Prostate gland (tissue), 2 donors: ENCODE results near the gene OR52W1. TPM values are rescaled to one million over a fixed set of nuclear protein-coding genes. Genes with fewer than 3 reads are reported as not detected.

Experiments used
- DNase-seq: peaks from one replicate; pipeline ENCODE4 v3.0.0-alpha.2; 2019; ENCODE audit warnings: low spot score
- H3K27ac ChIP-seq, 2 donors: fragments of 200-600 bp; sonication (generic); 2 replicates each; pipeline ENCODE4 v1.5.1; 2017 to 2019
- H3K27me3 ChIP-seq: fragments of 200-600 bp; sonication (generic); replicated peaks from 2 replicates; pipeline ENCODE4 v1.5.1; 2019; ENCODE audit not compliant: insufficient read depth
- H3K36me3 ChIP-seq, 2 donors: fragments of 200-600 bp; sonication (generic); 1 replicate in 1 of 2; 2 replicates in 1 of 2; pipeline versions ENCODE4 v1.5.1 to v1.8.1; 2017 to 2019
- H3K4me1 ChIP-seq: fragments of 200-600 bp; sonication (generic); replicated peaks from 2 replicates; pipeline ENCODE4 v1.5.1; 2019
- H3K4me3 ChIP-seq, 2 donors: fragments of 200-600 bp; sonication (generic); 2 replicates each; pipeline ENCODE4 v1.5.1; 2017 to 2019
- H3K9me3 ChIP-seq: fragments of 200-600 bp; sonication (generic); 2 replicates; pipeline ENCODE4 v1.5.1; 2017
- POLR2A ChIP-seq: fragments of 450-650 bp; IDR thresholded peaks from one replicate; pipeline ENCODE4 v1.6.1; 2016; ENCODE audit warnings: antibody characterized with exemption, mild to moderate bottlenecking
- POLR2AphosphoS5 ChIP-seq: sonication (generic); formaldehyde crosslinking; IDR thresholded peaks from one replicate; pipeline ENCODE4 v1.6.1; 2017; ENCODE audit warnings: antibody characterized with exemption
- WGBS: methylation state at CpG from one replicate; pipeline ENCODE4 v1.1.5; 2018; 5-methylcytosine and 5-hydroxymethylcytosine counted together
- intact Hi-C: fragments of 100-400 bp; cut with DNase I; formaldehyde crosslinking; loops from one replicate; pipeline ENCODE4 v1.14.2; 2022
- total RNA-seq, 2 donors: library from RNA; depleted of rRNA; stranded (reverse); fragments of >200 nt; gene quantifications; one replicate each; pipeline ENCODE4 v1.1.0, GENCODE V29; 2016
- TF ChIP-seq, protein P1 (sequence below), 4 experiments: fragments of 200-600 bp in 2 of 4; fragments of 450-650 bp in 2 of 4; sonication (generic) in 2 of 4; IDR thresholded peaks; 1 replicate in 3 of 4; 2 replicates in 1 of 4; pipeline ENCODE4 v1.5.1; 2016 to 2019; ENCODE audit warnings: antibody characterized with exemption in 4 of 4, mild to moderate bottlenecking in 2 of 4, moderate library complexity in 2 of 4

The OR52W1 gene
- total RNA-seq, 2 donors from 2014 or later, result not detected

DNA sequence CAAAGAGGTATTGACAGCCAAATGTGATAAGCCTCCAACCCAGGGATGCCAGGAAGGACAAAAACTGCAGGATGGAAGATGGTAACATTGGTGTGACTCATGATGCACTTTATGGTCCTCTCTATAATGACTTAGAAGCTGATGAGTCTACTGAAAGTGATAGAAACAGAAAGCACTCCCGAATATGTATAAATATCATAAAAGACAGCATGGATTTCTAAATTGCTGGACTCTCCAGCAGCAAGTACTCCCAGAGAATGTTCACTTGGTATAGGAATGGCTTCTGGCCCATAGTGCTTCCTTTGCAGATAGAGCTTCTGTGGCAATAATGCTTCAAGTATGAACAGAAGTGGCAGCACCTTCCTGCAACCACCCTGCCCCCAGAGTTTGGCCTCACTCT is 28.8 kb upstream of the OR52W1 start, which contains the start of gene OR52B2:
Gene OR52B2, minus strand, starts transcription at position 101 of the 400 bp plus-strand sequence. Its CDS starts 0 bp downstream, at position 101.
- no peaks in the 10 kb centered on the region for H3K36me3 ChIP-seq
- H3K4me3 ChIP-seq, result no peak within 1 kb of the TSS
- no peak for TF ChIP-seq POLR2AphosphoS5
- no peak for TF ChIP-seq POLR2A
- TF ChIP-seq, protein P1, sequence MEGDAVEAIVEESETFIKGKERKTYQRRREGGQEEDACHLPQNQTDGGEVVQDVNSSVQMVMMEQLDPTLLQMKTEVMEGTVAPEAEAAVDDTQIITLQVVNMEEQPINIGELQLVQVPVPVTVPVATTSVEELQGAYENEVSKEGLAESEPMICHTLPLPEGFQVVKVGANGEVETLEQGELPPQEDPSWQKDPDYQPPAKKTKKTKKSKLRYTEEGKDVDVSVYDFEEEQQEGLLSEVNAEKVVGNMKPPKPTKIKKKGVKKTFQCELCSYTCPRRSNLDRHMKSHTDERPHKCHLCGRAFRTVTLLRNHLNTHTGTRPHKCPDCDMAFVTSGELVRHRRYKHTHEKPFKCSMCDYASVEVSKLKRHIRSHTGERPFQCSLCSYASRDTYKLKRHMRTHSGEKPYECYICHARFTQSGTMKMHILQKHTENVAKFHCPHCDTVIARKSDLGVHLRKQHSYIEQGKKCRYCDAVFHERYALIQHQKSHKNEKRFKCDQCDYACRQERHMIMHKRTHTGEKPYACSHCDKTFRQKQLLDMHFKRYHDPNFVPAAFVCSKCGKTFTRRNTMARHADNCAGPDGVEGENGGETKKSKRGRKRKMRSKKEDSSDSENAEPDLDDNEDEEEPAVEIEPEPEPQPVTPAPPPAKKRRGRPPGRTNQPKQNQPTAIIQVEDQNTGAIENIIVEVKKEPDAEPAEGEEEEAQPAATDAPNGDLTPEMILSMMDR (IDR thresholded peaks at IDR 0.05), result no peak
- H3K4me1 ChIP-seq, result no peaks in the 10 kb centered on the region
- no peak within 1 kb of the TSS for H3K27ac ChIP-seq
- intact Hi-C loops, result no loop called here
- no peaks in the 10 kb centered on the region for H3K9me3 ChIP-seq
- no peaks in the 10 kb centered on the region for H3K27me3 ChIP-seq
- WGBS, result 100% methylated on average over 1 of the region's 1 CpG
- no peak for DNase-seq

DNA sequence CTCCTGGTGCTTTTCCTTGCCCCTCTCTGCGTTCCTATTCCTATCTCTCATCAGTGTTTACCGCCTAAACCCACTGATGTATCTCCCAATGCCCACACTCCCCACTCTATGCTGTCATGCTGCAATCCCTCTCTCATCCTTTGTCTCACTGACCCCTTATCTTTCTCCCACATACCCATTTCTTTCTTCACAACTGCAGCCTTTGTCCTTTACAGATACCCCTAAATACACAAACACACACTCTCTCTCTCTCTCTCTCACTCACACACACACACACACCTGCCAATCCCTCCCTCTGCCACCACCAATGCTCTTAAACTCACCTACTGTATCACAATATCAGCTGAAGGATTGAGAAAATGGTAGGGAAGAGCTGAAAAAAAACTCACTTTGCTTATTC is 23.6 kb upstream of the OR52W1 start:
- intact Hi-C loops, result no loop called here
- TF ChIP-seq POLR2AphosphoS5, result no peak
- TF ChIP-seq POLR2A, result no peak
- TF ChIP-seq, protein P1 (IDR thresholded peaks at IDR 0.05), result no peak

DNA sequence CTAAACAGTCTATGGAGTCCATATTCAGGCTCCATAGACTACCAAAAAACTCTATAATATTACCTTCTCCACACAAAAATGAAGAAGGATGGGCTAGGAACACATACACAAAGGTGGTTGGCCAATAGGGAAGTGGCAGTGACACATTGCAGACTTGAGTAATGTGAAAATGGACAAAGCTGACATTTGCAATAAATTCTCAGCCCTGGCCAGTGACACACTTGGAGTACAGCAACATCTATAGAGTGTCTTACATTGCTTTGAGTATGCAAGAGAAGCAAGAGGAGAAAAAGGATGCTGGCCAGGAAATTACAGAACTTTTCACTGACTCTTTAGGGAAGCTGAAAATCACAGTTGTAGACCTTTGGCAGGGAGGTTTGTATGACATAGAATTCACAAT is 7.3 kb upstream of the OR52W1 start:
- intact Hi-C loops, result no loop called here
- H3K27ac ChIP-seq, result no peak overlapping the region
- TF ChIP-seq POLR2A (no peak), POLR2AphosphoS5 (no peak)
- TF ChIP-seq, protein P1 (IDR thresholded peaks at IDR 0.05), result no peak
- H3K9me3 ChIP-seq, result no peaks in the 10 kb centered on the region
- no peak overlapping the region for H3K4me3 ChIP-seq
- DNase-seq, result no peak
- H3K27me3 ChIP-seq, result no peaks in the 10 kb centered on the region
- no peaks in the 10 kb centered on the region for H3K4me1 ChIP-seq
- no peaks in the 10 kb centered on the region for H3K36me3 ChIP-seq

More for the DNA sequence above, 23.6 kb upstream of the OR52W1 start:
- no peaks in the 10 kb centered on the region for H3K27me3 ChIP-seq
- DNase-seq, result no peak
- no peak overlapping the region for H3K4me3 ChIP-seq
- no peaks in the 10 kb centered on the region for H3K36me3 ChIP-seq
- H3K27ac ChIP-seq, result no peak overlapping the region
- H3K9me3 ChIP-seq, result no peaks in the 10 kb centered on the region
- H3K4me1 ChIP-seq, result no peaks in the 10 kb centered on the region
- WGBS, result 37% methylated on average over 2 of the region's 2 CpGs

DNA sequence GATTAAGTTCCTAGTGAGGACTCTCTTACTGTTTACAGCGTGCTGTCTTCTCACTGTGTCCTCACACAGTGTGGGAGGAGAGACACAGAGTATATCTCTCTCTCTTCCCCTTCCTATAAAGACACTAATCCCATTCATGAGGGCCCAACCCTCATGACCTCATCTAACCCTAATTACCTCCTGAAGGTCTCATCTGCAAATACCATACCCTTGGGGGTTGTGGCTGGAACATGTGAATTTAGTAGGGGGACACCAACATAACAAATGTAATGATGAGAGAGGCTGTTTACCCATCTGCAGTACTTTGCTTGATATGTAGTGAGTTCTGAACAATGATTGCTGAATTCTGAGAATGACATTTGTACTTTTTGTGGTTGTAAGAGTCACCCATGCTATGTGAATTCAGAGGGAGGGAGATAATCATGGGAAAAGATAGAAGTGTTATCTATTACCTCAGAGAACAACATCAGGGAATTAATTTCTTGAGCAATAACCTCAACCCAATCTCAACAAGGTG is 4.9 kb upstream of the OR52W1 start:
- no peak overlapping the region for H3K4me3 ChIP-seq
- intact Hi-C loops, result no loop called here
- no peaks in the 10 kb centered on the region for H3K9me3 ChIP-seq
- 71% methylated on average over 1 of the region's 1 CpG for WGBS
- no peaks in the 10 kb centered on the region for H3K27me3 ChIP-seq
- TF ChIP-seq POLR2AphosphoS5 (no peak), POLR2A (no peak)
- TF ChIP-seq, protein P1 (IDR thresholded peaks at IDR 0.05), result no peak
- H3K4me1 ChIP-seq, result no peaks in the 10 kb centered on the region
- no peaks in the 10 kb centered on the region for H3K36me3 ChIP-seq
- no peak for DNase-seq
- H3K27ac ChIP-seq, result no peak overlapping the region

DNA sequence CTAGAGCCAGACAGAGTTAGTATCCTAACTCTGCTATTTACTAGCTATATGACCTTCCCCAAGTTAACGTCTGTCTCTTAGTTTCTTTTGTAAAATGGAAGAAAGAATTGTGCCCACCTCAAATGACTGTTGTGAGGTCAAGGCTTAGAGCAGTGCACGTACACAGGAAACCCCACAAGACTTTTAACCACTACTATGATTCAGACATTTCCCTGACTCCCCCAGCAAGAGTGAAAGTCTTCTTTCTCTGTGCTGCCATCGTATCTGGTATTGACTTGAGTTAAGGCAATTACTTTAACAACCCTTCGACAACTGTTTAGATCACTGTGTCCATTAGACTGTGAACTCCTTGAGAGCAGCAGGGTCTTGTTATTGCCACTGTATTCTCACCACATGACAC is 2.6 kb upstream of the OR52W1 start:
- DNase-seq, result no peak
- H3K27me3 ChIP-seq, result no peaks in the 10 kb centered on the region
- intact Hi-C loops, result no loop called here
- TF ChIP-seq POLR2A (no peak), POLR2AphosphoS5 (no peak)
- TF ChIP-seq, protein P1 (IDR thresholded peaks at IDR 0.05), result no peak
- no peaks in the 10 kb centered on the region for H3K9me3 ChIP-seq
- no peaks in the 10 kb centered on the region for H3K4me1 ChIP-seq
- H3K27ac ChIP-seq, result no peak overlapping the region
- H3K36me3 ChIP-seq, result no peaks in the 10 kb centered on the region
- H3K4me3 ChIP-seq, result no peak overlapping the region
- 27% methylated on average over 4 of the region's 4 CpGs for WGBS
